Measurements from ENCODE around the gene DNAH2.

DNAH2 gene

GRCh38 chr17:7756968-7757367, 39.4 kb downstream of the DNAH2 start:
- Histone ChIP-seq H3K9me2 (replicated peaks; ENCODE audit: low read depth, low read length) (no peaks in the 10 kb centered on the region), H2AFZ (ENCODE audit: low read length) (no peak overlapping the region), H3K9me3 (ENCODE audit: insufficient read depth, low read depth, low read length) (no peaks in the 10 kb centered on the region), H4K20me1 (ENCODE audit: insufficient read depth, low read length, poor library complexity, severe bottlenecking) (no peaks in the 10 kb centered on the region), H3K36me3 (ENCODE audit: insufficient read depth, low read length) (no peaks in the 10 kb centered on the region), H3K4me3 (ENCODE audit: low read length, poor library complexity, severe bottlenecking) (no peak overlapping the region), H3F3A (ENCODE audit: low read depth) (no peaks in the 10 kb centered on the region), H3K4me1 (ENCODE audit: insufficient read depth, low read length, poor library complexity, severe bottlenecking) (no peaks in the 10 kb centered on the region), H3K9ac (ENCODE audit: low read depth, low read length, poor library complexity, severe bottlenecking) (no peak overlapping the region), H3K27me3 (ENCODE audit: insufficient read depth, low read length, poor library complexity, severe bottlenecking) (no peaks in the 10 kb centered on the region), H3K4me2 (ENCODE audit: low read depth, low read length, poor library complexity, severe bottlenecking) (no peak overlapping the region), H3K79me2 (ENCODE audit: insufficient read depth, low read length) (no peaks in the 10 kb centered on the region)
- no peak for TF ChIP-seq CTCF (conservative IDR thresholded peaks at IDR 0.05; ENCODE audit: low read length)
- no peak for TF ChIP-seq EZH2phosphoT487 (IDR thresholded peaks at IDR 0.05; ENCODE audit: borderline replicate concordance)

DNA sequence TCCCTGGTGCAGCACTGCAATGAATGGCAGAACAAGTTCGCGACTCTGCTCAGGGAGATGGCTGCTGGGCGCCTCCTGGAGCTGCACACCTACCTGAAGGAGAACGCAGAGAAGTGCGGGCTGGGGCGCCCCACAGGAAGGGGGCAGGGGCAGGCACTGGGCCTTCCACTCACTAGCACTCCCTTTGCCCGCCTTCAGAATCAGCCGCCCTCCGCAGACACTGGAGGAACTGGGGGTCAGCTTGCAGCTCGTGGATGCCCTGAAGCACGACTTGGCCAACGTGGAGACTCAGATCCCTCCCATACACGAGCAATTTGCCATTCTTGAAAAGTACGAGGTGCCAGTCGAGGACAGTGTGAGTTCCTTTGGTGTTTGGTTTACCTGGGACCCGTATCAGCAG, 46.4 kb downstream of the DNAH2 start:
- H3F3A ChIP-seq (ENCODE audit: low read depth) = no peaks in the 10 kb centered on the region
- H3K4me1 ChIP-seq (ENCODE audit: insufficient read depth, low read length, poor library complexity, severe bottlenecking) = no peaks in the 10 kb centered on the region
- no peaks in the 10 kb centered on the region for H3K9me2 ChIP-seq (replicated peaks; ENCODE audit: low read depth, low read length)
- H3K4me3 ChIP-seq (ENCODE audit: low read length, poor library complexity, severe bottlenecking) = no peak overlapping the region
- no peak overlapping the region for H3K9ac ChIP-seq (ENCODE audit: low read depth, low read length, poor library complexity, severe bottlenecking)
- H3K79me2 ChIP-seq (ENCODE audit: insufficient read depth, low read length) = no peaks in the 10 kb centered on the region
- H2AFZ ChIP-seq (ENCODE audit: low read length) = no peak overlapping the region
- no peaks in the 10 kb centered on the region for H3K9me3 ChIP-seq (ENCODE audit: insufficient read depth, low read depth, low read length)
- H3K36me3 ChIP-seq (ENCODE audit: insufficient read depth, low read length) = no peaks in the 10 kb centered on the region
- H3K27me3 ChIP-seq (ENCODE audit: insufficient read depth, low read length, poor library complexity, severe bottlenecking) = no peaks in the 10 kb centered on the region
- H4K20me1 ChIP-seq (ENCODE audit: insufficient read depth, low read length, poor library complexity, severe bottlenecking) = no peaks in the 10 kb centered on the region
- TF ChIP-seq CTCF (conservative IDR thresholded peaks at IDR 0.05; ENCODE audit: low read length) (no peak), EZH2phosphoT487 (IDR thresholded peaks at IDR 0.05; ENCODE audit: borderline replicate concordance) (no peak)
- H3K4me2 ChIP-seq (ENCODE audit: low read depth, low read length, poor library complexity, severe bottlenecking) = no peak overlapping the region

GRCh38 chr17:7767004-7767403, 49.5 kb downstream of the DNAH2 start:
- Histone ChIP-seq H3K9ac (ENCODE audit: low read depth, low read length, poor library complexity, severe bottlenecking) (no peak overlapping the region), H3K4me1 (ENCODE audit: insufficient read depth, low read length, poor library complexity, severe bottlenecking) (no peaks in the 10 kb centered on the region), H3K36me3 (ENCODE audit: insufficient read depth, low read length) (no peaks in the 10 kb centered on the region), H3F3A (ENCODE audit: low read depth) (no peaks in the 10 kb centered on the region), H2AFZ (ENCODE audit: low read length) (no peak overlapping the region), H3K79me2 (ENCODE audit: insufficient read depth, low read length) (no peaks in the 10 kb centered on the region), H3K4me3 (ENCODE audit: low read length, poor library complexity, severe bottlenecking) (no peak overlapping the region), H3K9me3 (ENCODE audit: insufficient read depth, low read depth, low read length) (no peaks in the 10 kb centered on the region), H3K9me2 (replicated peaks; ENCODE audit: low read depth, low read length) (no peaks in the 10 kb centered on the region), H4K20me1 (ENCODE audit: insufficient read depth, low read length, poor library complexity, severe bottlenecking) (no peaks in the 10 kb centered on the region), H3K4me2 (ENCODE audit: low read depth, low read length, poor library complexity, severe bottlenecking) (no peak overlapping the region), H3K27me3 (ENCODE audit: insufficient read depth, low read length, poor library complexity, severe bottlenecking) (peaks cover 6% of the 10 kb centered on the region)
- TF ChIP-seq EZH2phosphoT487 (IDR thresholded peaks at IDR 0.05; ENCODE audit: borderline replicate concordance) = no peak
- no peak for TF ChIP-seq CTCF (conservative IDR thresholded peaks at IDR 0.05; ENCODE audit: low read length)
